HepG2 (cell line): ENCODE measurements around the gene LRSAM1. TPM values are rescaled to one million over a fixed set of nuclear protein-coding genes. Genes with fewer than 3 reads are reported as not detected.

Experiments used
- ATRX ChIP-seq: sonication (generic); formaldehyde crosslinking; IDR thresholded peaks from 2 replicates; pipeline ENCODE4 v1.4.0; 2020; ENCODE audit warnings: missing genetic modification reagents, borderline replicate concordance
- CHD2 ChIP-seq: IDR thresholded peaks from 2 replicates; pipeline ENCODE4 v1.6.1; 2011; ENCODE audit warnings: low read depth, low read length, improper control_type of control experiment
- MBNL3 ChIP-seq: fragments of 250-450 bp; sonication (Bioruptor Pico); conservative IDR thresholded peaks from 2 replicates; pipeline ENCODE4 v1.8.0; 2022; ENCODE audit warnings: mild to moderate bottlenecking, inconsistent platforms
- MED13 ChIP-seq: sonication (generic); formaldehyde crosslinking; IDR thresholded peaks from 2 replicates; pipeline ENCODE4 v1.5.0; 2020; ENCODE audit warnings: missing genetic modification reagents
- MIER2 ChIP-seq: IDR thresholded peaks from 2 replicates; pipeline ENCODE4 v1.6.1; 2016; ENCODE audit warnings: missing biosample characterization, missing genetic modification reagents
- PAF1 ChIP-seq: IDR thresholded peaks from 2 replicates; pipeline ENCODE4 v1.6.1; 2016; ENCODE audit warnings: missing genetic modification reagents, missing compliant biosample characterization
- PLRG1 ChIP-seq: fragments of 450-650 bp; conservative IDR thresholded peaks from 2 replicates; pipeline ENCODE4 v1.6.1; 2016
- POLR2AphosphoS2 ChIP-seq: IDR thresholded peaks from 2 replicates; pipeline ENCODE4 v1.6.1; 2011; ENCODE audit warnings: low read depth, low read length, improper control_type of control experiment
- PRDM4 ChIP-seq: sonication (generic); formaldehyde crosslinking; IDR thresholded peaks from 2 replicates; pipeline ENCODE4 v1.9.0; 2021; ENCODE audit warnings: missing genetic modification reagents, borderline replicate concordance
- RARA ChIP-seq: IDR thresholded peaks from 2 replicates; pipeline ENCODE4 v1.6.1; 2016; ENCODE audit warnings: missing genetic modification reagents, missing compliant biosample characterization
- RBM22 ChIP-seq: fragments of 200-400 bp; formaldehyde crosslinking; optimal IDR thresholded peaks from 2 replicates; pipeline ENCODE3; 2017; ENCODE audit warnings: mild to moderate bottlenecking, low read length, moderate library complexity
- SOX5 ChIP-seq: IDR thresholded peaks from 2 replicates; pipeline ENCODE4 v1.6.1; 2016; ENCODE audit warnings: borderline replicate concordance
- U2AF1 ChIP-seq: fragments of 200-400 bp; formaldehyde crosslinking; optimal IDR thresholded peaks from 2 replicates; pipeline ENCODE3; 2017; ENCODE audit warnings: mild to moderate bottlenecking, low read depth, low read length
- ZBTB3 ChIP-seq: sonication (generic); formaldehyde crosslinking; IDR thresholded peaks from 2 replicates; pipeline ENCODE4 v1.4.0; 2020; ENCODE audit warnings: low read depth, mild to moderate bottlenecking, moderate library complexity, missing genetic modification reagents, borderline replicate concordance
- ZBTB4 ChIP-seq: sonication (generic); formaldehyde crosslinking; IDR thresholded peaks from 2 replicates; pipeline ENCODE4 v1.4.0; 2020; ENCODE audit warnings: missing genetic modification reagents, mild to moderate bottlenecking, borderline replicate concordance
- ZBTB7A ChIP-seq: sonication (generic); formaldehyde crosslinking; IDR thresholded peaks from 2 replicates; pipeline ENCODE4 v1.8.0; 2022; ENCODE audit warnings: mild to moderate bottlenecking, missing genetic modification reagents
- ZFY ChIP-seq: sonication (generic); formaldehyde crosslinking; IDR thresholded peaks from 2 replicates; pipeline ENCODE4 v1.4.0; 2020; ENCODE audit warnings: missing genetic modification reagents
- ZIK1 ChIP-seq: sonication (generic); formaldehyde crosslinking; IDR thresholded peaks from 2 replicates; pipeline ENCODE4 v1.5.0; 2020; ENCODE audit warnings: mild to moderate bottlenecking, low read depth, missing genetic modification reagents, borderline replicate concordance
- ZNF296 ChIP-seq: sonication (generic); formaldehyde crosslinking; conservative IDR thresholded peaks from 2 replicates; pipeline ENCODE4 v1.5.0; 2020; ENCODE audit warnings: mild to moderate bottlenecking, missing genetic modification reagents
- ZNF652 ChIP-seq: IDR thresholded peaks from 2 replicates; pipeline ENCODE4 v1.6.1; 2016; ENCODE audit warnings: low read depth, borderline replicate concordance
- ZNF746 ChIP-seq: sonication (generic); formaldehyde crosslinking; IDR thresholded peaks from 2 replicates; pipeline ENCODE4 v1.8.0; 2022; ENCODE audit warnings: mild to moderate bottlenecking, missing genetic modification reagents
- ZNF883 ChIP-seq: sonication (generic); formaldehyde crosslinking; IDR thresholded peaks from 2 replicates; pipeline ENCODE4 v1.5.1; 2020; ENCODE audit warnings: mild to moderate bottlenecking, missing genetic modification reagents; ENCODE audit errors: not compliant biosample characterization
- ZSCAN31 ChIP-seq: sonication (generic); formaldehyde crosslinking; IDR thresholded peaks from 2 replicates; pipeline ENCODE4 v1.5.0; 2020; ENCODE audit warnings: low read depth, mild to moderate bottlenecking, missing genetic modification reagents
- polyA plus RNA-seq, 8 experiments: library from polyadenylated mRNA; depleted of rRNA in 3 of 8; stranded (reverse) in 7 of 8; unstranded in 1 of 8; fragments of >200 nt; fragmentation: Illumina TruSeq in 4 of 8; extraction: Trizol in 4 of 8; gene quantifications; 2 replicates each; pipeline versions ENCODE4 v1.2.1 to v1.2.3, GENCODE V29; 2011 to 2016; ENCODE audit warnings: low read depth in 4 of 8, missing spikeins in 1 of 8, mixed read lengths in 1 of 8; ENCODE audit not compliant: insufficient read depth in 1 of 8
- total RNA-seq, 5 experiments: library from RNA; depleted of rRNA; stranded (reverse); fragments of >200 nt; fragmentation: Illumina TruSeq; extraction: Trizol; gene quantifications; 2 replicates each; pipeline ENCODE4 v1.2.3, GENCODE V29; 2016; ENCODE audit warnings: low read depth in 1 of 5
- TF ChIP-seq, protein P1 (sequence below): sonication (generic); formaldehyde crosslinking; IDR thresholded peaks from 2 replicates; pipeline ENCODE4 v1.4.0; 2020; ENCODE audit warnings: mild to moderate bottlenecking, low read depth, missing genetic modification reagents

LRSAM1 gene
- total and polyA plus RNA-seq, 2 of the 13 experiments (the other 11 are each of a cell fraction or from before 2014, with no cell fraction given): 8.7 to 10.2 TPM

- peak; percentile 98 for TF ChIP-seq CHD2
- TF ChIP-seq ATRX (CRISPR knock-in tag): no peak
- TF ChIP-seq POLR2AphosphoS2: peak; percentile 88; the same call in 1 of the 2 replicates
- TF ChIP-seq SOX5 (CRISPR knock-in tag): peak; percentile 69; the same call in 1 of the 2 replicates
- TF ChIP-seq ZIK1 (CRISPR knock-in tag): no peak
- peak; percentile 76 for TF ChIP-seq U2AF1
- TF ChIP-seq PLRG1: no peak
- TF ChIP-seq RARA (CRISPR knock-in tag): peak; percentile 35; the same call in 1 of the 2 replicates
- no peak for TF ChIP-seq ZNF652 (CRISPR knock-in tag)
- TF ChIP-seq PRDM4 (CRISPR knock-in tag): no peak
- TF ChIP-seq ZSCAN31 (CRISPR knock-in tag): peak; percentile 67; the same call in 1 of the 2 replicates
- TF ChIP-seq, protein P1, sequence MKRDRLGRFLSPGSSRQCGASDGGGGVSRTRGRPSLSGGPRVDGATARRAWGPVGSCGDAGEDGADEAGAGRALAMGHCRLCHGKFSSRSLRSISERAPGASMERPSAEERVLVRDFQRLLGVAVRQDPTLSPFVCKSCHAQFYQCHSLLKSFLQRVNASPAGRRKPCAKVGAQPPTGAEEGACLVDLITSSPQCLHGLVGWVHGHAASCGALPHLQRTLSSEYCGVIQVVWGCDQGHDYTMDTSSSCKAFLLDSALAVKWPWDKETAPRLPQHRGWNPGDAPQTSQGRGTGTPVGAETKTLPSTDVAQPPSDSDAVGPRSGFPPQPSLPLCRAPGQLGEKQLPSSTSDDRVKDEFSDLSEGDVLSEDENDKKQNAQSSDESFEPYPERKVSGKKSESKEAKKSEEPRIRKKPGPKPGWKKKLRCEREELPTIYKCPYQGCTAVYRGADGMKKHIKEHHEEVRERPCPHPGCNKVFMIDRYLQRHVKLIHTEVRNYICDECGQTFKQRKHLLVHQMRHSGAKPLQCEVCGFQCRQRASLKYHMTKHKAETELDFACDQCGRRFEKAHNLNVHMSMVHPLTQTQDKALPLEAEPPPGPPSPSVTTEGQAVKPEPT (CRISPR knock-in tag): peak; percentile 61
- TF ChIP-seq ZNF883 (CRISPR knock-in tag): no peak
- TF ChIP-seq RBM22: peak; percentile 40
- peak; percentile 94 for TF ChIP-seq ZFY (CRISPR knock-in tag)
- TF ChIP-seq MIER2 (CRISPR knock-in tag): no peak
- TF ChIP-seq ZBTB4 (CRISPR knock-in tag): no peak
- TF ChIP-seq MBNL3: no peak
- peak; percentile 62; the same call in 1 of the 2 replicates for TF ChIP-seq ZBTB3
- no peak for TF ChIP-seq ZNF746 (CRISPR knock-in tag)
- 0 out of 2 replicates have a peak, but pooled peaks have one; percentile 29 for TF ChIP-seq MED13 (CRISPR knock-in tag)
- no peak; the same call in 1 of the 2 replicates for TF ChIP-seq PAF1 (CRISPR knock-in tag)
- TF ChIP-seq ZBTB7A (CRISPR knock-in tag): no peak
- TF ChIP-seq ZNF296 (CRISPR knock-in tag): no peak
These were observed at the start of gene LRSAM1, which contains the start of gene RPL12 (continued) for GRCh38 chr9:127450830-127451607.
